Thoracic aorta (tissue), 2 donors: ENCODE results near the gene IL3RA. TPM values are rescaled to one million over a fixed set of nuclear protein-coding genes. Genes with fewer than 3 reads are reported as not detected.

Experiments used
- ATAC-seq: fragments of 150-250 bp; one replicate; pipeline ENCODE4 v1.8.0; 2017; ENCODE audit warnings: low read depth; ENCODE audit not compliant: insufficient number of reproducible peaks, low FRiP score
- DNase-seq: peaks from one replicate; pipeline ENCODE4 v3.0.0-alpha.2; 2020; ENCODE audit warnings: low spot score
- H3K27ac ChIP-seq, 2 donors: fragments of 200-600 bp; sonication (generic); 1 replicate in 1 of 2; 2 replicates in 1 of 2; pipeline ENCODE4 v1.5.1; 2016; ENCODE audit warnings: mild to moderate bottlenecking in 2 of 2, moderate library complexity in 2 of 2
- H3K27me3 ChIP-seq: fragments of 200-600 bp; sonication (generic); replicated peaks from 2 replicates; pipeline ENCODE4 v1.6.0; 2016; ENCODE audit warnings: mild to moderate bottlenecking; ENCODE audit not compliant: insufficient read depth
- H3K36me3 ChIP-seq: fragments of 200-600 bp; sonication (generic); one replicate; pipeline ENCODE4 v1.5.1; 2016
- H3K4me1 ChIP-seq, 2 donors: fragments of 200-600 bp; sonication (generic); 1 replicate in 1 of 2; 2 replicates in 1 of 2; pipeline versions ENCODE4 v1.5.1 to v1.6.0; 2016; ENCODE audit warnings: low read depth in 2 of 2, mild to moderate bottlenecking in 1 of 2; ENCODE audit not compliant: control insufficient read depth in 1 of 2
- H3K4me3 ChIP-seq: fragments of 200-600 bp; sonication (generic); 2 replicates; pipeline ENCODE4 v1.5.1; 2016; ENCODE audit warnings: mild to moderate bottlenecking
- H3K9me3 ChIP-seq: fragments of 200-600 bp; sonication (generic); 2 replicates; pipeline ENCODE4 v1.5.1; 2016
- CTCF ChIP-seq: fragments of 200-600 bp; sonication (generic); IDR thresholded peaks from one replicate; pipeline ENCODE4 v1.5.1; 2019; ENCODE audit warnings: antibody characterized with exemption
- total RNA-seq, 2 donors: library from RNA; depleted of rRNA; stranded (reverse); fragments of >200 nt; gene quantifications; one replicate each; pipeline versions ENCODE4 v1.1.0 to v1.2.3, GENCODE V29; 2016

The IL3RA gene
- total RNA-seq, 2 donors from 2014 or later: 7.3 to 13.5 TPM

GRCh38 chrX:1418901-1419544 lies 82.4 kb downstream of the IL3RA start:
- Histone ChIP-seq H3K27ac (no peak overlapping the region), H3K27me3 (no peaks in the 10 kb centered on the region), H3K4me3 (no peak overlapping the region), H3K36me3 (peaks cover 52% of the 10 kb centered on the region), H3K4me1 (no peaks in the 10 kb centered on the region), H3K9me3 (peaks cover 11% of the 10 kb centered on the region)
- ATAC-seq (no peak), DNase-seq (no peak)
- no peak for TF ChIP-seq CTCF

- no peak for TF ChIP-seq CTCF
- no peak overlapping the region for H3K4me3 ChIP-seq
- peaks cover 47% of the 10 kb centered on the region for H3K36me3 ChIP-seq
- H3K27ac ChIP-seq: no peak overlapping the region
- DNase-seq (no peak), ATAC-seq (no peak)
- H3K27me3 ChIP-seq: no peaks in the 10 kb centered on the region
- H3K4me1 ChIP-seq: no peaks in the 10 kb centered on the region
- H3K9me3 ChIP-seq: peaks cover 11% of the 10 kb centered on the region
These were observed 83.2 kb downstream of the IL3RA start for GRCh38 chrX:1419545-1420355.

- no peak for TF ChIP-seq CTCF
- Histone ChIP-seq H3K9me3 (peaks cover 11% of the 10 kb centered on the region), H3K27ac (no peak overlapping the region), H3K36me3 (peaks cover 52% of the 10 kb centered on the region), H3K4me1 (no peaks in the 10 kb centered on the region), H3K4me3 (no peak overlapping the region), H3K27me3 (no peaks in the 10 kb centered on the region)
- no peak for ATAC-seq
- no peak for DNase-seq
These were observed 83.8 kb downstream of the IL3RA start for GRCh38 chrX:1420371-1420770.

DNA sequence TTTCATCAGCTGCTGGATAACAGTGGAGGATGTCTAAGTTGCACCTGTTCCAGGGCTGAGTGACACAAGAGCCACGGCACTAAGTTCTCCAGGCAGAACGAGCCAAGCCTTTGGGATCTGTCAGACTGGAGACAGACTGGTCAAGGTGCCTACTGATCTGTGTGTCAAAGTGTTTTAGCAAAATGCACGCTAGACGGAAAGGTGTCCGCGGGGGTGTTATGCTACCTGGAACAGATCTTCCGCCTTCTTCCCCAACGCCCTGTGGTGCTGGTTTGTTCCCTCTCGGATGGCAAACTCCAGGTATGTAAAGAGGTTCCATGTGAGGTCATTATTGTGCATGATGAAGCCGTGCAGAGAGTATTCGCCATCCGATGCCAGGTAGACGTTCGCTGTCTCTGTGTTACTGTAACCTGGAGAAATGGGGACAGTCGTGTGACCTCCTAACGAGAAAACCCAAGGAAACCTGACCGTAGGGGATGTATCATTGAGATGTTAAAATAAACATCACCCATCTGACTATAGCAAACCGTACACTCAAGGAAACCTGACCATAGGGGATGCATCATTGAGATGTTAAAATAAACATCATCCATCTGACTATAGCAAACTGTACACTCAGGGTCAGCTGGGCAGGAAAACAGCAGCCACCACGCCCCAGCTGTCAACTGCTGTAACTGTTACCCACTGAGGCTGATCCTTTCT lies 85.0 kb downstream of the IL3RA start:
- Histone ChIP-seq H3K4me1 (no peaks in the 10 kb centered on the region), H3K27ac (no peak overlapping the region), H3K4me3 (no peak overlapping the region), H3K27me3 (no peaks in the 10 kb centered on the region), H3K36me3 (peaks cover 55% of the 10 kb centered on the region), H3K9me3 (peaks cover 11% of the 10 kb centered on the region)
- ATAC-seq: no peak
- no peak for DNase-seq
- TF ChIP-seq CTCF: no peak

DNA sequence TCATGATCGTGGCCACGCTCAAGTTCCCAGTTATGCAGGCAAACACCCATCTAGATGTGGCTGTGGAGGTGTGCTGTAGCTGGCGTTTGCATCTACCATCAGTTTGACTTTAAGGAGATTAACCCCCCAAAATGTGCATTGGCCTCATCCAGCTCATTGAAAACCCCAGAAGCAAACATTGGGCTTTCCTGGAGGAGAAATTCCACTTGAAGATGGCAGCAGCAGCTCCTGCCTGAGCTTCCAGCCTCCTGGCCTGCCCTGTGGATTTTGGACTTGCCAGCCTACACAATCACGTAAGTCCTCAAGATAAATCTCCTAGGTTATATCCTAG lies 85.5 kb downstream of the IL3RA start:
- H3K36me3 ChIP-seq: peaks cover 56% of the 10 kb centered on the region
- no peak for DNase-seq

More for the DNA sequence above, 85.5 kb downstream of the IL3RA start:
- H3K4me3 ChIP-seq: no peak overlapping the region
- no peaks in the 10 kb centered on the region for H3K4me1 ChIP-seq
- no peak for ATAC-seq
- no peaks in the 10 kb centered on the region for H3K27me3 ChIP-seq
- no peak for TF ChIP-seq CTCF
- no peak overlapping the region for H3K27ac ChIP-seq
- peaks cover 11% of the 10 kb centered on the region for H3K9me3 ChIP-seq
